GM19238 (cell line): ENCODE data around the gene PTPRN.
"Not testable (repeated sequence)": the region's sequence is repeated elsewhere in the genome, so short reads cannot be mapped to it uniquely, and the experiment has no call there.

Experiments
- DNase-seq: peaks from one replicate; pipeline ENCODE4 v3.0.0; 2011; ENCODE audit warnings: low spot score; ENCODE audit not compliant: insufficient read length

Gene PTPRN

GRCh38 chr2:219287580-219288265, 21.5 kb downstream of the PTPRN start:
- DNase-seq = no peak

GRCh38 chr2:219287116-219287440, 22.1 kb downstream of the PTPRN start:
- DNase-seq = not testable (repeated sequence)

- DNase-seq = no peak
Measured at GRCh38 chr2:219286436-219287115, 22.6 kb downstream of the PTPRN start.

- no peak for DNase-seq
Measured at GRCh38 chr2:219285894-219286425, 23.2 kb downstream of the PTPRN start.

- DNase-seq = no peak
Measured at GRCh38 chr2:219285373-219285735, 23.8 kb downstream of the PTPRN start.

GRCh38 chr2:219284501-219285372, 24.5 kb downstream of the PTPRN start:
- DNase-seq = no peak

GRCh38 chr2:219282943-219283581, 26.1 kb downstream of the PTPRN start:
- no peak for DNase-seq

- no peak for DNase-seq
Measured at GRCh38 chr2:219282375-219282774, 26.8 kb downstream of the PTPRN start.

- no peak for DNase-seq
Measured at GRCh38 chr2:219281588-219281987, 27.6 kb downstream of the PTPRN start.

GRCh38 chr2:219280651-219281050, 28.6 kb downstream of the PTPRN start:
- no peak for DNase-seq

- no peak for DNase-seq
Measured at GRCh38 chr2:219279916-219280516, 29.2 kb downstream of the PTPRN start.

- peak; percentile 99 for DNase-seq
Measured at GRCh38 chr2:219279151-219279915, 29.9 kb downstream of the PTPRN start, which contains the start of gene DNAJB2. Gene DNAJB2 (plus strand): TSS chr2:219279366. CDS start chr2:219279834, 468 bp downstream.

GRCh38 chr2:219278655-219279150, 30.5 kb downstream of the PTPRN start:
- no peak for DNase-seq

GRCh38 chr2:219277703-219278654, 31.2 kb downstream of the PTPRN start:
- DNase-seq = peak; percentile 69

- no peak for DNase-seq
Measured at GRCh38 chr2:219274361-219274921, 34.8 kb downstream of the PTPRN start.

- no peak for DNase-seq
Measured at GRCh38 chr2:219273937-219274336, 35.3 kb downstream of the PTPRN start.

- DNase-seq = no peak
Measured at GRCh38 chr2:219272995-219273394, 36.2 kb downstream of the PTPRN start.

GRCh38 chr2:219272356-219272755, 36.8 kb downstream of the PTPRN start:
- no peak for DNase-seq

GRCh38 chr2:219271021-219271420, 38.2 kb downstream of the PTPRN start:
- DNase-seq = no peak
